SK-N-SH treated with all-trans-retinoic acid at 6 μM for 48 hours (cell line): ENCODE measurements around the gene MYLK.

Source experiments
- ATAC-seq: fragments of 200-7000 bp; cut with Tn5 transposase; 3 replicates; pipeline ENCODE4 v1.9.1; 2020; ENCODE audit warnings: mild to moderate bottlenecking, moderate library complexity
- ARNTL ChIP-seq: fragments of 450-650 bp; formaldehyde crosslinking; IDR thresholded peaks from 2 replicates; pipeline ENCODE4 v1.5.0; 2020; ENCODE audit warnings: low read depth, mild to moderate bottlenecking, moderate library complexity, borderline replicate concordance
- BACH2 ChIP-seq: fragments of 250-450 bp; sonication (Bioruptor Pico); IDR thresholded peaks from 2 replicates; pipeline ENCODE4 v1.9.0; 2021; ENCODE audit warnings: mild to moderate bottlenecking, borderline replicate concordance
- CSDC2 ChIP-seq: fragments of 250-450 bp; sonication (Bioruptor Pico); IDR thresholded peaks from 2 replicates; pipeline ENCODE4 v1.5.0; 2020; ENCODE audit warnings: mild to moderate bottlenecking, moderate library complexity
- ESRRG ChIP-seq: fragments of 250-450 bp; sonication (Bioruptor Pico); IDR thresholded peaks from 2 replicates; pipeline ENCODE4 v1.6.1; 2021; ENCODE audit warnings: mild to moderate bottlenecking
- GLIS3 ChIP-seq: fragments of 250-450 bp; sonication (Bioruptor Pico); IDR thresholded peaks from 2 replicates; pipeline ENCODE4 v1.5.0; 2020; ENCODE audit warnings: mild to moderate bottlenecking, moderate library complexity
- ISL1 ChIP-seq: fragments of 250-450 bp; sonication (Bioruptor Pico); IDR thresholded peaks from 2 replicates; pipeline ENCODE4 v2.1.2; 2022; ENCODE audit warnings: mild to moderate bottlenecking, moderate library complexity
- OSR1 ChIP-seq: fragments of 250-450 bp; sonication (Bioruptor Pico); IDR thresholded peaks from 2 replicates; pipeline ENCODE4 v1.8.0; 2022; ENCODE audit warnings: moderate library complexity, mild to moderate bottlenecking, inconsistent platforms
- PPARA ChIP-seq: fragments of 250-450 bp; sonication (Bioruptor Pico); IDR thresholded peaks from 2 replicates; pipeline ENCODE4 v1.5.0; 2020; ENCODE audit warnings: mild to moderate bottlenecking, borderline replicate concordance
- RARB ChIP-seq: fragments of 250-450 bp; sonication (Bioruptor Pico); IDR thresholded peaks from 2 replicates; pipeline ENCODE4 v1.8.0; 2021; ENCODE audit warnings: mild to moderate bottlenecking, moderate library complexity
- SNAI2 ChIP-seq: fragments of 250-450 bp; sonication (Bioruptor Pico); IDR thresholded peaks from 2 replicates; pipeline ENCODE4 v1.5.0; 2020; ENCODE audit warnings: mild to moderate bottlenecking, moderate library complexity
- TCF4 ChIP-seq: fragments of 250-450 bp; sonication (Bioruptor Pico); IDR thresholded peaks from 2 replicates; pipeline ENCODE4 v1.8.0; 2021; ENCODE audit warnings: mild to moderate bottlenecking, moderate library complexity, borderline replicate concordance
- TOX ChIP-seq: fragments of 250-450 bp; sonication (Bioruptor Pico); IDR thresholded peaks from 2 replicates; pipeline ENCODE4 v1.8.0; 2021; ENCODE audit warnings: mild to moderate bottlenecking, moderate library complexity, borderline replicate concordance
- ZFP3 ChIP-seq: fragments of 250-450 bp; sonication (Bioruptor Pico); IDR thresholded peaks from 2 replicates; pipeline ENCODE4 v1.5.0; 2020; ENCODE audit warnings: mild to moderate bottlenecking, moderate library complexity
- ZFP30 ChIP-seq: fragments of 450-650 bp; formaldehyde crosslinking; IDR thresholded peaks from 2 replicates; pipeline ENCODE4 v1.5.0; 2022; ENCODE audit warnings: mild to moderate bottlenecking, moderate library complexity
- ZNF565 ChIP-seq: fragments of 450-650 bp; formaldehyde crosslinking; conservative IDR thresholded peaks from 2 replicates; pipeline ENCODE4 v1.5.0; 2020; ENCODE audit warnings: low read depth, mild to moderate bottlenecking, moderate library complexity
- ZNF70 ChIP-seq: fragments of 450-650 bp; formaldehyde crosslinking; IDR thresholded peaks from 2 replicates; pipeline ENCODE4 v1.5.0; 2020; ENCODE audit warnings: mild to moderate bottlenecking, moderate library complexity
- ZNF8 ChIP-seq: fragments of 450-650 bp; formaldehyde crosslinking; IDR thresholded peaks from 2 replicates; pipeline ENCODE4 v1.5.0; 2020; ENCODE audit warnings: mild to moderate bottlenecking, moderate library complexity
- TF ChIP-seq, protein P1 (sequence below): fragments of 250-450 bp; sonication (Bioruptor Pico); IDR thresholded peaks from 2 replicates; pipeline ENCODE4 v1.8.0; 2020; ENCODE audit warnings: mild to moderate bottlenecking, moderate library complexity, borderline replicate concordance
- TF ChIP-seq, protein P2 (sequence below): fragments of 250-450 bp; sonication (Bioruptor Pico); IDR thresholded peaks from 2 replicates; pipeline ENCODE4 v1.5.1; 2021; ENCODE audit warnings: mild to moderate bottlenecking, moderate library complexity
- TF ChIP-seq, protein P3 (sequence below): fragments of 250-450 bp; sonication (Bioruptor Pico); IDR thresholded peaks from 2 replicates; pipeline ENCODE4 v1.5.0; 2020; ENCODE audit warnings: mild to moderate bottlenecking, moderate library complexity
- TF ChIP-seq, protein P4 (sequence below): fragments of 250-450 bp; sonication (Bioruptor Pico); IDR thresholded peaks from 2 replicates; pipeline ENCODE4 v1.5.1; 2020; ENCODE audit warnings: low read depth, mild to moderate bottlenecking, moderate library complexity
- TF ChIP-seq, protein P5 (sequence below): fragments of 250-450 bp; sonication (Bioruptor Pico); IDR thresholded peaks from 2 replicates; pipeline ENCODE4 v1.8.0; 2021; ENCODE audit warnings: low read depth, mild to moderate bottlenecking, moderate library complexity, borderline replicate concordance

MYLK gene

DNA sequence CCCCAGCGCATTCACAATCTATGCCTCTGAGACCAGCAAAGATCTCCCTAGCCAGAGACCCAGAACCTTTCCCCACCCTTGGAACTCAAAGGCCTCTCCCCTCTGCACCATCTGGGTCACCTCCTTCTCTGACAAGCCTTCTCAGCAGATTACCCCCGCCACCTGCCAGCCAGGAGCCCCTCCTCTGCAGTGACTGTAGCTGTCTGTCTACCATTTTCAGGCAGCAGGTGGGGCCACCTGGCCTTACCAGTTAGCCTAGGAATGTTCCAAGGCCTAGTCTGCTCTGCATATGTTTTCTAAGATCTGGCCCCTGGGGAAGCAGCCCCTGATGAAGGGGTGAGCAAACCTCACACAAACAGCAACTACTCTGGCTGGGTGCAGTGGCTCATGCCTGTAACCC is 2.4 kb downstream of the MYLK start (continued):
- TF ChIP-seq, protein P1, sequence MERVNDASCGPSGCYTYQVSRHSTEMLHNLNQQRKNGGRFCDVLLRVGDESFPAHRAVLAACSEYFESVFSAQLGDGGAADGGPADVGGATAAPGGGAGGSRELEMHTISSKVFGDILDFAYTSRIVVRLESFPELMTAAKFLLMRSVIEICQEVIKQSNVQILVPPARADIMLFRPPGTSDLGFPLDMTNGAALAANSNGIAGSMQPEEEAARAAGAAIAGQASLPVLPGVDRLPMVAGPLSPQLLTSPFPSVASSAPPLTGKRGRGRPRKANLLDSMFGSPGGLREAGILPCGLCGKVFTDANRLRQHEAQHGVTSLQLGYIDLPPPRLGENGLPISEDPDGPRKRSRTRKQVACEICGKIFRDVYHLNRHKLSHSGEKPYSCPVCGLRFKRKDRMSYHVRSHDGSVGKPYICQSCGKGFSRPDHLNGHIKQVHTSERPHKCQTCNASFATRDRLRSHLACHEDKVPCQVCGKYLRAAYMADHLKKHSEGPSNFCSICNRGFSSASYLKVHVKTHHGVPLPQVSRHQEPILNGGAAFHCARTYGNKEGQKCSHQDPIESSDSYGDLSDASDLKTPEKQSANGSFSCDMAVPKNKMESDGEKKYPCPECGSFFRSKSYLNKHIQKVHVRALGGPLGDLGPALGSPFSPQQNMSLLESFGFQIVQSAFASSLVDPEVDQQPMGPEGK (CRISPR knock-in tag) = no peak
- TF ChIP-seq OSR1 (CRISPR knock-in tag) (no peak), PPARA (CRISPR knock-in tag) (no peak), SNAI2 (no peak), ZNF8 (CRISPR knock-in tag) (no peak)
- TF ChIP-seq, all 23 proteins: peak for 0

DNA sequence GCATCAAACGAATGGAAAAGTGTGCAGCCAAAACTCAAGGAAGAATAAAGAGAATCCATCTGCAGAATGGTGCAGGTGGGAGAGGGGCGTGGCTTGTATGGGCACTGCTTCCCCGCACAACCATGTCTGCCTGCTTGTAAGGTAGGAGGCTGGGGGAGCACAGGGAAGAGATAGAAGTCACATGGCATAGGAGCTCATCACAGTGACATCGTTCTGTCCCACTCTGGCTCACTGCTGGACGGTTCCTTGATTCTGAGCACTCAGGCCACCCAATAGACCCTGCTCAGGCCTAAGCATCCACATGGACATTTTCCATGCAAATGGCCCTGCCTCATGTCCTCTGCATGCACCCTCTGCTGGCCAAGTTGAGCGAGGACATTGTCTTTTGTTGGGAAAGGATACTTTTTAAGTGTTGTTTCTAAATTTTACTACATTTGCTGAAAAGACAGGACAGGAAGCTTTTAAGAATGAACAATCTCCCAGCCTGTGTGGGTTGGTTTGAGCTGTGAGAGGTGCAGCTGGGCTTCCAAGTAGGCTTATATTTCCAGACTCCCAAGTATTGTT is 3.1 kb downstream of the MYLK start:
- TF ChIP-seq ESRRG (CRISPR knock-in tag) = no peak
- TF ChIP-seq CSDC2 (CRISPR knock-in tag) = no peak
- no peak for TF ChIP-seq OSR1 (CRISPR knock-in tag)
- TF ChIP-seq, protein P2, sequence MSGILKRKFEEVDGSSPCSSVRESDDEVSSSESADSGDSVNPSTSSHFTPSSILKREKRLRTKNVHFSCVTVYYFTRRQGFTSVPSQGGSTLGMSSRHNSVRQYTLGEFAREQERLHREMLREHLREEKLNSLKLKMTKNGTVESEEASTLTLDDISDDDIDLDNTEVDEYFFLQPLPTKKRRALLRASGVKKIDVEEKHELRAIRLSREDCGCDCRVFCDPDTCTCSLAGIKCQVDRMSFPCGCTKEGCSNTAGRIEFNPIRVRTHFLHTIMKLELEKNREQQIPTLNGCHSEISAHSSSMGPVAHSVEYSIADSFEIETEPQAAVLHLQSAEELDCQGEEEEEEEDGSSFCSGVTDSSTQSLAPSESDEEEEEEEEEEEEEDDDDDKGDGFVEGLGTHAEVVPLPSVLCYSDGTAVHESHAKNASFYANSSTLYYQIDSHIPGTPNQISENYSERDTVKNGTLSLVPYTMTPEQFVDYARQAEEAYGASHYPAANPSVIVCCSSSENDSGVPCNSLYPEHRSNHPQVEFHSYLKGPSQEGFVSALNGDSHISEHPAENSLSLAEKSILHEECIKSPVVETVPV (CRISPR knock-in tag) = no peak
- TF ChIP-seq ZFP30 = no peak
- TF ChIP-seq, protein P1 (CRISPR knock-in tag) = no peak
- TF ChIP-seq, protein P3, sequence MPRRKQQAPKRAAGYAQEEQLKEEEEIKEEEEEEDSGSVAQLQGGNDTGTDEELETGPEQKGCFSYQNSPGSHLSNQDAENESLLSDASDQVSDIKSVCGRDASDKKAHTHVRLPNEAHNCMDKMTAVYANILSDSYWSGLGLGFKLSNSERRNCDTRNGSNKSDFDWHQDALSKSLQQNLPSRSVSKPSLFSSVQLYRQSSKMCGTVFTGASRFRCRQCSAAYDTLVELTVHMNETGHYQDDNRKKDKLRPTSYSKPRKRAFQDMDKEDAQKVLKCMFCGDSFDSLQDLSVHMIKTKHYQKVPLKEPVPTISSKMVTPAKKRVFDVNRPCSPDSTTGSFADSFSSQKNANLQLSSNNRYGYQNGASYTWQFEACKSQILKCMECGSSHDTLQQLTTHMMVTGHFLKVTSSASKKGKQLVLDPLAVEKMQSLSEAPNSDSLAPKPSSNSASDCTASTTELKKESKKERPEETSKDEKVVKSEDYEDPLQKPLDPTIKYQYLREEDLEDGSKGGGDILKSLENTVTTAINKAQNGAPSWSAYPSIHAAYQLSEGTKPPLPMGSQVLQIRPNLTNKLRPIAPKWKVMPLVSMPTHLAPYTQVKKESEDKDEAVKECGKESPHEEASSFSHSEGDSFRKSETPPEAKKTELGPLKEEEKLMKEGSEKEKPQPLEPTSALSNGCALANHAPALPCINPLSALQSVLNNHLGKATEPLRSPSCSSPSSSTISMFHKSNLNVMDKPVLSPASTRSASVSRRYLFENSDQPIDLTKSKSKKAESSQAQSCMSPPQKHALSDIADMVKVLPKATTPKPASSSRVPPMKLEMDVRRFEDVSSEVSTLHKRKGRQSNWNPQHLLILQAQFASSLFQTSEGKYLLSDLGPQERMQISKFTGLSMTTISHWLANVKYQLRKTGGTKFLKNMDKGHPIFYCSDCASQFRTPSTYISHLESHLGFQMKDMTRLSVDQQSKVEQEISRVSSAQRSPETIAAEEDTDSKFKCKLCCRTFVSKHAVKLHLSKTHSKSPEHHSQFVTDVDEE (CRISPR knock-in tag) = no peak
- TF ChIP-seq ZNF565 (CRISPR knock-in tag) = no peak
- TF ChIP-seq ISL1 (CRISPR knock-in tag) = no peak
- TF ChIP-seq ZNF70 (CRISPR knock-in tag) = no peak
- TF ChIP-seq TOX (CRISPR knock-in tag) = no peak
- no peak for TF ChIP-seq BACH2 (CRISPR knock-in tag)
- TF ChIP-seq RARB = no peak
- TF ChIP-seq ARNTL (CRISPR knock-in tag) = no peak
- no peak for TF ChIP-seq PPARA (CRISPR knock-in tag)
- TF ChIP-seq ZNF8 (CRISPR knock-in tag) = no peak
- TF ChIP-seq SNAI2 = no peak
- no peak for TF ChIP-seq TCF4 (CRISPR knock-in tag)
- no peak for TF ChIP-seq ZFP3
- TF ChIP-seq, protein P4, sequence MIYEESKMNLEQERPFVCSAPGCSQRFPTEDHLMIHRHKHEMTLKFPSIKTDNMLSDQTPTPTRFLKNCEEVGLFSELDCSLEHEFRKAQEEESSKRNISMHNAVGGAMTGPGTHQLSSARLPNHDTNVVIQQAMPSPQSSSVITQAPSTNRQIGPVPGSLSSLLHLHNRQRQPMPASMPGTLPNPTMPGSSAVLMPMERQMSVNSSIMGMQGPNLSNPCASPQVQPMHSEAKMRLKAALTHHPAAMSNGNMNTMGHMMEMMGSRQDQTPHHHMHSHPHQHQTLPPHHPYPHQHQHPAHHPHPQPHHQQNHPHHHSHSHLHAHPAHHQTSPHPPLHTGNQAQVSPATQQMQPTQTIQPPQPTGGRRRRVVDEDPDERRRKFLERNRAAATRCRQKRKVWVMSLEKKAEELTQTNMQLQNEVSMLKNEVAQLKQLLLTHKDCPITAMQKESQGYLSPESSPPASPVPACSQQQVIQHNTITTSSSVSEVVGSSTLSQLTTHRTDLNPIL (CRISPR knock-in tag) = no peak
- TF ChIP-seq, all 23 proteins: peak for 0
- ATAC-seq = peak; percentile 12; the same call in 1 of the 3 replicates

DNA sequence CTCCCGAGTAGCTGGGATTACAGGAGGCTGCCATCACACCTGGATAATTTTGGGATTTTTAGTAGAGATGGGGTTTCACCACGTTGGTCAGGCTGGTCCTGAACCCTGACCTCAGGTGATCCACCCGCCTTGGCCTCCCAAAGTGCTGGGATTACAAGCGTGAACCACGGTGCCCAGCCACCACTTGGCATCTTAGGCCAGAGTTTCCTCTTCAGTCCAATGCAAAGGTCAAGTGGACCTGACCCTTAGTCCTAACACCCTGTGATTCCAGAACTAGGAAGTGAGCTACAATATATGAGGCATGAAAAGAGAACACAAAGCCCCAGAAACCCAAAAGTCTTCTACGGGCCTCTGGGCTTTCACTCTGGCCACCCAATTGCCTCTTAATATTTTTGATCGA is 5.3 kb downstream of the MYLK start:
- ATAC-seq = no peak
- TF ChIP-seq TOX (CRISPR knock-in tag) (no peak), ESRRG (CRISPR knock-in tag) (no peak), SNAI2 (no peak), ZNF8 (CRISPR knock-in tag) (no peak), ISL1 (CRISPR knock-in tag) (no peak), ARNTL (CRISPR knock-in tag) (no peak), RARB (no peak), ZFP30 (no peak), ZNF565 (CRISPR knock-in tag) (no peak), GLIS3 (CRISPR knock-in tag) (no peak), OSR1 (CRISPR knock-in tag) (no peak)
- TF ChIP-seq, protein P1 (CRISPR knock-in tag) = no peak
- TF ChIP-seq, protein P5, sequence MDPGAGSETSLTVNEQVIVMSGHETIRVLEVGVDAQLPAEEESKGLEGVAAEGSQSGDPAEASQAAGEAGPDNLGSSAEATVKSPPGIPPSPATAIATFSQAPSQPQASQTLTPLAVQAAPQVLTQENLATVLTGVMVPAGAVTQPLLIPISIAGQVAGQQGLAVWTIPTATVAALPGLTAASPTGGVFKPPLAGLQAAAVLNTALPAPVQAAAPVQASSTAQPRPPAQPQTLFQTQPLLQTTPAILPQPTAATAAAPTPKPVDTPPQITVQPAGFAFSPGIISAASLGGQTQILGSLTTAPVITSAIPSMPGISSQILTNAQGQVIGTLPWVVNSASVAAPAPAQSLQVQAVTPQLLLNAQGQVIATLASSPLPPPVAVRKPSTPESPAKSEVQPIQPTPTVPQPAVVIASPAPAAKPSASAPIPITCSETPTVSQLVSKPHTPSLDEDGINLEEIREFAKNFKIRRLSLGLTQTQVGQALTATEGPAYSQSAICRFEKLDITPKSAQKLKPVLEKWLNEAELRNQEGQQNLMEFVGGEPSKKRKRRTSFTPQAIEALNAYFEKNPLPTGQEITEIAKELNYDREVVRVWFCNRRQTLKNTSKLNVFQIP = no peak
- TF ChIP-seq, protein P2 (CRISPR knock-in tag) = no peak
